K562 treated with DMSO at 1 percent for 48 hours (cell line): ENCODE results near the gene GJB1. TPM values are rescaled to one million over a fixed set of nuclear protein-coding genes. Genes with fewer than 3 reads are reported as not detected.

ENCODE experiments used
- total RNA-seq: library from RNA; unstranded; fragments of 300-600 nt; gene quantifications from 2 replicates; pipeline ENCODE4 v1.2.3, GENCODE V29; 2022; ENCODE audit warnings: low replicate concordance; ENCODE audit errors: extremely low read depth

The GJB1 gene
- not detected in 2 replicates for total RNA-seq

DNA sequence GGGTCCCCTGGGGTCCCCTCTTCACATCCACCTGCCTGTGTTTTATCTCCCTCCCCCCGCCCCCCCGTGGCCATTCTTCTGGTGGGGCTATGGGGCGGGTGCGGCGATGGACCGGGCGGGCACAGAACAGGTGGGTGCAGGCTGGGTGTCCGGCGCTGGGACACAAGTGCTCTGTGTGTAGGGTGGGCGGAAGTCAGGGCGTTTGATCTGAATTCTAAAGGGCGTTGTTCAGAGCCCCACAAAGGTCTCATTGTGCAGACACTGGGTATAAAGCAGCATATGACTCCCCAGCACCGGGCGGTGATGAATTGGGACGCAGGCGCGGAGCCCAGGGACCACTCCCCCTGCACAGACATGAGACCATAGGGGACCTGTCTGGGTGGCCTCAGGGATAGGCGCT lies at the start of gene GJB1:
TSS of gene GJB1 (plus strand) at position 296 of the 400 bp plus-strand sequence. CDS start 484 bp downstream, outside the sequence.

GRCh38 chrX:71254092-71254963 lies 31.3 kb downstream of the GJB1 start, which contains the start of gene ZMYM3:
TSS of gene ZMYM3 (minus strand) at chrX:71254140. CDS start at chrX:71253255, 885 bp downstream.

Other genes starting within 250 kb of the GJB1 start
- gene SNX12, start 154.9 kb upstream of the GJB1 start, total RNA-seq = not detected in 2 replicates
- not detected in 2 replicates for gene FOXO4, start 127.4 kb upstream of the GJB1 start, total RNA-seq
- not detected in 2 replicates for gene CXorf65, start 116.5 kb upstream of the GJB1 start, total RNA-seq
- not detected in 2 replicates for gene IL2RG, start 111.6 kb upstream of the GJB1 start, total RNA-seq
- gene MED12, start 104.6 kb upstream of the GJB1 start, total RNA-seq = not detected in 2 replicates
- not detected in 2 replicates for gene NLGN3, start 78.4 kb upstream of the GJB1 start, total RNA-seq
- not detected in 2 replicates for gene ZMYM3, start 30.9 kb downstream of the GJB1 start, total RNA-seq
- gene NONO, start 60.4 kb downstream of the GJB1 start, total RNA-seq = 314 TPM in 1 of 2 replicates, not detected in the other
- gene ITGB1BP2, start 78.5 kb downstream of the GJB1 start, total RNA-seq = not detected in 2 replicates
- not detected in 2 replicates for gene TAF1, start 143.1 kb downstream of the GJB1 start, total RNA-seq